Central memory CD8-positive, alpha-beta T cell (primary cell): ENCODE data around the gene STK32C.
"Not testable (repeated sequence)": the region's sequence is repeated elsewhere in the genome, so short reads cannot be mapped to it uniquely, and the experiment has no call there.

Experiments used
- ATAC-seq: fragments of 150-1000 bp; cut with Tn5 transposase; replicated peaks from 2 replicates; pipeline ENCODE4 v1.10.0; 2022; ENCODE audit warnings: mild to moderate bottlenecking, moderate FRiP score, moderate number of reproducible peaks; ENCODE audit not compliant: poor library complexity, severe bottlenecking; ENCODE audit errors: extremely low read depth
- DNase-seq, 2 donors: peaks; one replicate each; pipeline ENCODE4 v3.0.0; 2021; ENCODE audit warnings: low spot score in 2 of 2
- H3K27ac Mint-ChIP-seq: one replicate; pipeline ENCODE4 v1.8.0; 2022; ENCODE audit warnings: low read depth, mild to moderate bottlenecking, moderate library complexity, mixed read lengths
- H3K27me3 Mint-ChIP-seq: one replicate; pipeline ENCODE4 v1.8.0; 2022; ENCODE audit warnings: mixed read lengths
- H3K36me3 Mint-ChIP-seq: one replicate; pipeline ENCODE4 v1.8.0; 2022; ENCODE audit warnings: mild to moderate bottlenecking, moderate library complexity, mixed read lengths; ENCODE audit not compliant: insufficient read depth
- H3K4me1 Mint-ChIP-seq: one replicate; pipeline ENCODE4 v1.8.0; 2022; ENCODE audit warnings: mixed read lengths
- H3K4me3 Mint-ChIP-seq: one replicate; pipeline ENCODE4 v1.8.0; 2022; ENCODE audit warnings: mild to moderate bottlenecking, moderate library complexity, mixed read lengths
- H3K9me3 Mint-ChIP-seq: one replicate; pipeline ENCODE4 v1.8.0; 2022; ENCODE audit warnings: mixed read lengths

STK32C gene

GRCh38 chr10:132275426-132276178 is 32.1 kb downstream of the STK32C start:
- Mint-ChIP-seq H3K9me3 (no peaks in the 10 kb centered on the region), H3K4me3 (no peak overlapping the region), H3K27me3 (no peaks in the 10 kb centered on the region), H3K27ac (no peak overlapping the region), H3K4me1 (peaks cover 9% of the 10 kb centered on the region), H3K36me3 (peaks cover 4% of the 10 kb centered on the region)
- no peak for DNase-seq
- no peak for ATAC-seq

- H3K4me3 Mint-ChIP-seq: no peak overlapping the region
- no peaks in the 10 kb centered on the region for H3K9me3 Mint-ChIP-seq
- ATAC-seq: no peak
- H3K36me3 Mint-ChIP-seq: peaks cover 4% of the 10 kb centered on the region
- no peak overlapping the region for H3K27ac Mint-ChIP-seq
- no peaks in the 10 kb centered on the region for H3K27me3 Mint-ChIP-seq
- DNase-seq: no peak
- H3K4me1 Mint-ChIP-seq: peaks cover 7% of the 10 kb centered on the region
Measured at GRCh38 chr10:132274986-132275385, 32.8 kb downstream of the STK32C start.

DNA sequence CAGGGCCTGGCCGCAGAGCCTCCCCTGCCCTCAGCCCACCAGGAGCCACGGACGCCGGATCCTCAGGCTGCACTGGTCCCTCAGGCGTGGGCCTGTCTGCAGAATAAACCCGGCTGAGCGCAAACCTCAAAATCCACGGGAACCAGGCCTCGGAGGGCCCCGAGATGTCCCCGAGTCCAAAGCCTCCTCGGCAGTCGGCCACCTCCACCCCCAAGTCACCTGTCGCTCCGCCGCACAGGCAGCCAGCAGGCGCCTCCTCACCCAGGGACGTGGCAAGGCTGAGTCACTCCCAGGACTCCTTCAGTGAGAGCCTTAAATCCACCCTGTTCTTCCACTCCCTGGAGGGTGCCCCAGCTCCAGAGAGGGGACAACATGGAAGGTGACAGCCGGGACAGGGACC is 33.2 kb downstream of the STK32C start:
- H3K4me3 Mint-ChIP-seq: no peak overlapping the region
- H3K36me3 Mint-ChIP-seq: peaks cover 4% of the 10 kb centered on the region
- H3K27me3 Mint-ChIP-seq: no peaks in the 10 kb centered on the region
- H3K9me3 Mint-ChIP-seq: no peaks in the 10 kb centered on the region
- H3K27ac Mint-ChIP-seq: no peak overlapping the region
- ATAC-seq (no peak), DNase-seq (no peak)
- H3K4me1 Mint-ChIP-seq: peaks cover 7% of the 10 kb centered on the region

- peaks cover 7% of the 10 kb centered on the region for H3K4me1 Mint-ChIP-seq
- no peaks in the 10 kb centered on the region for H3K27me3 Mint-ChIP-seq
- DNase-seq (no peak), ATAC-seq (no peak)
- peaks cover 3% of the 10 kb centered on the region for H3K36me3 Mint-ChIP-seq
- no peak overlapping the region for H3K4me3 Mint-ChIP-seq
- no peak overlapping the region for H3K27ac Mint-ChIP-seq
- no peaks in the 10 kb centered on the region for H3K9me3 Mint-ChIP-seq
Measured at GRCh38 chr10:132273966-132274365, 33.8 kb downstream of the STK32C start.

DNA sequence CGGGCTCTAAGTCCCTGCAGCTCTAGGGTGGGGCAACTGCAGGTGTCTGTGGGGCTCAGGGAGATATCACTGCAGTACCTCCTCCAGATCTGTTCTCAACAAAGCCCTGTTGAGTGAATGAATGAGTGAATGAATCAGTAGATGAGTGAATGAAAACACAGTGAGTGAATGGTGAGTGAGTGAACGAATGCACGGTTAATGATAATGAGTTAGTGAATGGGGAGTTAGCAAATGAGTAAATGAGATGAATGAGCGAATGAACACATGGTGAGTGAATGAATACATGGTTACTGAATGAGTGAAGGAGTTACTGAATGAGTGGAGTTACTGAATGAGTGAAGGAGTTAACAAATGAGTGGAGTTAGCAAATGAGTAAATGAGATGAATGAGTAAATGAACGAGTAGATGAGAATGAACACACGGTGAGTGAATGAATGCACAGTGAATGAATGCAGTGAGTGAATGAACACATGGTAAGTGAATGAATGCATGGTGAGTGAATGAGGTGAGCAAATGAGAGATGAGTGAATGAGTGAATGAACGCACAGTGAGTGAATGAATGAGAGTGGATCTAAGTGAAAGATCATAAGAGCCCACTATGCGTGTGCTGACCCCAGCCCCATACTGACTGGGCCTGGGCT is 34.3 kb downstream of the STK32C start:
- ATAC-seq (no peak), DNase-seq (no peak)
- H3K27me3 Mint-ChIP-seq: no peaks in the 10 kb centered on the region
- H3K9me3 Mint-ChIP-seq: no peaks in the 10 kb centered on the region
- peaks cover 2% of the 10 kb centered on the region for H3K36me3 Mint-ChIP-seq
- H3K27ac Mint-ChIP-seq: no peak overlapping the region
- no peak overlapping the region for H3K4me3 Mint-ChIP-seq
- H3K4me1 Mint-ChIP-seq: peaks cover 7% of the 10 kb centered on the region

DNA sequence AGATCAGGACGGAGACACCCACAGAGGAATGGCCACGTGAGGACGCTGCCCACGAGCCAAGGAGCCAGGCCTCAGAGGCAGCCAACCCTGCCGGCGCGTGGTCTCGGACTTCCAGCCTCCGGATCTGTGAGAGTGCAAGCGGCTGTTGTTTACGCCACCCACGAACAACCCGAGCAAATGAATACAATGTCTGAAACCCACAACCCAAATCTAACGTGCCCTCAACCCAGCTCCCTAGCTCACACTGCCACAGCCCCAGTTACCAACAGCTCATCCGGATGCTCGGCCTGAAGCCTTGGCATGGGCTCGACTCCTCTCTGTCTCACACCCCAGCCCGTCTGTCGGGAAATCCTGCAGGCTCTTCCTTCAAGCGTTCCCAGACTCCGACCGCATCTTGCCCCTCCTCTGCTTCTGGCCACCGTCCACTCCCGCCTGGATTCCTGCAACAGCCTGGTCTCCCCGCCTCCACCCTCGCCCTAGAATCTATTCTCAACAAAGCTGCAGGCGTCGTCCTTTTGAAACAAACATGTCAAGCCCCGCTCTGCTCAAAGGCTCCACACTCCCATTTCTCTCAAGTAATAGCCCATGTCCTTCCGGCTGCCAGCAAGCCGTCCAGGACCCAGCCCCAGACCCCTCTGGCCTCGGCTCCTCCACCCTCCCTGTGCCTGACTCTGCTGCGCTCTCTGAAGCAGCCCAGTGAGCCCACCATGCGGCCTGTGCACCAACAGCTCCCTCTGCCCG is 35.3 kb downstream of the STK32C start:
- H3K4me3 Mint-ChIP-seq: no peak overlapping the region

GRCh38 chr10:132271458-132272230 is 36.1 kb downstream of the STK32C start:
- no peak for ATAC-seq
- Mint-ChIP-seq H3K27ac (peak overlapping the region; percentile 1), H3K4me3 (no peak overlapping the region), H3K9me3 (peaks cover 9% of the 10 kb centered on the region), H3K27me3 (no peaks in the 10 kb centered on the region), H3K4me1 (peaks cover 7% of the 10 kb centered on the region), H3K36me3 (peaks cover 2% of the 10 kb centered on the region)
- DNase-seq: no peak

More for the DNA sequence above, 35.3 kb downstream of the STK32C start:
- Mint-ChIP-seq H3K36me3 (peaks cover 2% of the 10 kb centered on the region), H3K4me1 (peaks cover 7% of the 10 kb centered on the region), H3K27me3 (no peaks in the 10 kb centered on the region), H3K9me3 (peaks cover 8% of the 10 kb centered on the region), H3K27ac (peak overlapping the region; percentile 1)
- DNase-seq (no peak), ATAC-seq (no peak)

DNA sequence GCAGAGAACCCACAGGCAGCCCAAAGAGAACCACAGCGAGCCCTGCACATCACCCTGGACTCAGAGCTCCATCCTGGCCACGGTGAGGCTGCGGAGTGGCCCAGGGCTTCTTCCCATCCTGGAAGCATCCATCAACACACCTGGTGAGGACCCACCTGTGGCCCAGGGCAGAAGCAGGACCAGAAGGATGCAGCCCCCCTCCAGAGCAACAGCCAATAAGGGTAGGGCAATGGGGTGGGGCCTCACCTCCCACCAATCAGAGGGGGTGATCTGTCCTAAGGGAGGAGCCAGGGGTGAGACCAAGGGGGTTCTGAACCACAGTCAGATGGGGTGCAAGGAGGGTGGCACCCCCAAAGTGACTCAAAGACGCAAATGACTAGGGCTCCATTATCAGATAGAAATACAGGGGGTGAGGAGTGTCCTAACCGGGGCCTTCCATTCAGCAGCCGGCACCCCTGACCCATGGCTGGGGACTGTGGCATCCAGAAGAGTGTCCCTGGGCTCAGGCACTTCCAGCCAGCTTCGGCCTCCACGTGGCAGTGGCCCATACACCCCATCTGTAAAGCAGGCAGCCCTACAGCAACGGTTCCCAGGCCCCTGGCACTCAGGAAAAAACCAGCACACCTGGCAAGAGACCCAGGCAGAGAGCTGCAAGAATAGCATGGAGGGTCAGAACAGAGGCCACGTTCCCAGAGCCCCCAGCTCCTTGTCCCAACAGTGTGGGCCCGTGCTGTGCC is 36.9 kb downstream of the STK32C start:
- H3K4me1 Mint-ChIP-seq: peaks cover 13% of the 10 kb centered on the region
- H3K36me3 Mint-ChIP-seq: peaks cover 4% of the 10 kb centered on the region
- ATAC-seq (no peak), DNase-seq (no peak)
- H3K27ac Mint-ChIP-seq: no peak overlapping the region
- peaks cover 9% of the 10 kb centered on the region for H3K9me3 Mint-ChIP-seq
- no peaks in the 10 kb centered on the region for H3K27me3 Mint-ChIP-seq
- H3K4me3 Mint-ChIP-seq: no peak overlapping the region

- H3K27ac Mint-ChIP-seq: no peak overlapping the region
Measured at GRCh38 chr10:132270256-132270655, 37.5 kb downstream of the STK32C start.

GRCh38 chr10:132269266-132270230 is 38.2 kb downstream of the STK32C start:
- H3K27me3 Mint-ChIP-seq: no peaks in the 10 kb centered on the region
- H3K4me1 Mint-ChIP-seq: peaks cover 15% of the 10 kb centered on the region
- ATAC-seq (no peak), DNase-seq (no peak)
- peaks cover 9% of the 10 kb centered on the region for H3K9me3 Mint-ChIP-seq
- H3K27ac Mint-ChIP-seq: no peak overlapping the region
- H3K4me3 Mint-ChIP-seq: no peak overlapping the region
- peaks cover 4% of the 10 kb centered on the region for H3K36me3 Mint-ChIP-seq

More at GRCh38 chr10:132270256-132270655, 37.5 kb downstream of the STK32C start:
- Mint-ChIP-seq H3K27me3 (no peaks in the 10 kb centered on the region), H3K36me3 (peaks cover 4% of the 10 kb centered on the region), H3K4me3 (no peak overlapping the region), H3K9me3 (peaks cover 9% of the 10 kb centered on the region), H3K4me1 (peaks cover 15% of the 10 kb centered on the region)
- ATAC-seq (no peak), DNase-seq (no peak)

DNA sequence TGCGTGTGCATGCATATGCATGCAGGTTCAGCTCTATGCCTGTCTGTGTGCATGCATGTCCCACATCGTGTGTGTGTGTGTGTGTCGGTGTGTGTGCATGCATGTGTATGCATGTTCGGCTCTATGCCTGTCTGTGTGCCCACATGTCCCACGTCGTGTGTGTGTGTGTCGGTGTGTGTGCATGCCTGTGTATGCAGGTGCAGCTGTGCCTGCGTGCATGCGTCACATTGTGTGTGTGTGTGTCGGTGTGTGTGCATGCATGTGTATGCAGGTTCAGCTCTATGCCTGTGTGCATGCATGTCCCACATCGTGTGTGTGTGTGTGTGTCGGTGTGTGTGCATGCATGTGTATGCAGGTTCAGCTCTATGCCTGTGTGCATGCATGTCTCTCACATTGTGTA is 39.8 kb downstream of the STK32C start:
- H3K4me1 Mint-ChIP-seq: peaks cover 15% of the 10 kb centered on the region
- not testable (repeated sequence) for ATAC-seq, H3K27me3 Mint-ChIP-seq, H3K4me3 Mint-ChIP-seq, H3K27ac Mint-ChIP-seq, H3K36me3 Mint-ChIP-seq, DNase-seq, H3K9me3 Mint-ChIP-seq
